ENCODE measurements around the gene SETD1A.

SETD1A gene

GRCh38 chr16:30991052-30991451 lies 33.5 kb downstream of the SETD1A start:
- no peaks in the 10 kb centered on the region for H3K9me3 ChIP-seq
- no peaks in the 10 kb centered on the region for H3K27me3 ChIP-seq
- peaks cover 7% of the 10 kb centered on the region; the same call in 1 of the 2 replicates for H3K4me1 ChIP-seq
- H3K4me3 ChIP-seq (ENCODE audit: low read depth, low read length), result no peak overlapping the region
- TF ChIP-seq, protein P1, sequence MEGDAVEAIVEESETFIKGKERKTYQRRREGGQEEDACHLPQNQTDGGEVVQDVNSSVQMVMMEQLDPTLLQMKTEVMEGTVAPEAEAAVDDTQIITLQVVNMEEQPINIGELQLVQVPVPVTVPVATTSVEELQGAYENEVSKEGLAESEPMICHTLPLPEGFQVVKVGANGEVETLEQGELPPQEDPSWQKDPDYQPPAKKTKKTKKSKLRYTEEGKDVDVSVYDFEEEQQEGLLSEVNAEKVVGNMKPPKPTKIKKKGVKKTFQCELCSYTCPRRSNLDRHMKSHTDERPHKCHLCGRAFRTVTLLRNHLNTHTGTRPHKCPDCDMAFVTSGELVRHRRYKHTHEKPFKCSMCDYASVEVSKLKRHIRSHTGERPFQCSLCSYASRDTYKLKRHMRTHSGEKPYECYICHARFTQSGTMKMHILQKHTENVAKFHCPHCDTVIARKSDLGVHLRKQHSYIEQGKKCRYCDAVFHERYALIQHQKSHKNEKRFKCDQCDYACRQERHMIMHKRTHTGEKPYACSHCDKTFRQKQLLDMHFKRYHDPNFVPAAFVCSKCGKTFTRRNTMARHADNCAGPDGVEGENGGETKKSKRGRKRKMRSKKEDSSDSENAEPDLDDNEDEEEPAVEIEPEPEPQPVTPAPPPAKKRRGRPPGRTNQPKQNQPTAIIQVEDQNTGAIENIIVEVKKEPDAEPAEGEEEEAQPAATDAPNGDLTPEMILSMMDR (IDR thresholded peaks at IDR 0.05; ENCODE audit: low read depth, low read length), result no peak
- DNase-seq, result no peak
- H3K36me3 ChIP-seq, result no peaks in the 10 kb centered on the region

DNA sequence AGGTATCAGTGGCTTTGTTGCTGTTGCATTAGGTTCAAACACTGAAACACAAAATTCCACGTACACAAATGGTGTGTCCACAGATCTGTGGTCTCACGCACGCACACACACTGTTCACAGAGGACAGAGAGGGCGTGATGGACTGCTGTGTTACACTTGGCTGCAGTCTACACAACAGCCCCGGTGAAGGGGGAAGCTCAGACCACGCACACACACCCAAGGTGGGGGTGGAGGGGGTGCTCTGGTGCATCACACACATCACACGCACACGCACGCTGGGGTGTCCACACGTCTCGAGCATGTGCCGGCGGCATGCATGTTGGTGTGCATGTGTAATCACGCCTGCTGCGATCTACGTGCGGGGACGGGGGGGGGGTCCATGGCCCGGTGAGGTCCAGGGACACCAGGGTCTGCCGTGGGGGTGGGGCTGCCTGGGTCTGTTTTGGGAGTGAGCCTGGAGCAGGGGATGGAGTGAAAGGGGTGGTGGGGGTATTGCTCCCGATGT lies 34.8 kb downstream of the SETD1A start:
- Histone ChIP-seq H3K4me1 (peaks cover 7% of the 10 kb centered on the region; the same call in 1 of the 2 replicates), H3K4me3 (ENCODE audit: low read depth, low read length) (no peak overlapping the region), H3K9me3 (no peaks in the 10 kb centered on the region), H3K27me3 (no peaks in the 10 kb centered on the region), H3K36me3 (no peaks in the 10 kb centered on the region)
- no peak for DNase-seq
- TF ChIP-seq, protein P1 (IDR thresholded peaks at IDR 0.05; ENCODE audit: low read depth, low read length), result no peak

DNA sequence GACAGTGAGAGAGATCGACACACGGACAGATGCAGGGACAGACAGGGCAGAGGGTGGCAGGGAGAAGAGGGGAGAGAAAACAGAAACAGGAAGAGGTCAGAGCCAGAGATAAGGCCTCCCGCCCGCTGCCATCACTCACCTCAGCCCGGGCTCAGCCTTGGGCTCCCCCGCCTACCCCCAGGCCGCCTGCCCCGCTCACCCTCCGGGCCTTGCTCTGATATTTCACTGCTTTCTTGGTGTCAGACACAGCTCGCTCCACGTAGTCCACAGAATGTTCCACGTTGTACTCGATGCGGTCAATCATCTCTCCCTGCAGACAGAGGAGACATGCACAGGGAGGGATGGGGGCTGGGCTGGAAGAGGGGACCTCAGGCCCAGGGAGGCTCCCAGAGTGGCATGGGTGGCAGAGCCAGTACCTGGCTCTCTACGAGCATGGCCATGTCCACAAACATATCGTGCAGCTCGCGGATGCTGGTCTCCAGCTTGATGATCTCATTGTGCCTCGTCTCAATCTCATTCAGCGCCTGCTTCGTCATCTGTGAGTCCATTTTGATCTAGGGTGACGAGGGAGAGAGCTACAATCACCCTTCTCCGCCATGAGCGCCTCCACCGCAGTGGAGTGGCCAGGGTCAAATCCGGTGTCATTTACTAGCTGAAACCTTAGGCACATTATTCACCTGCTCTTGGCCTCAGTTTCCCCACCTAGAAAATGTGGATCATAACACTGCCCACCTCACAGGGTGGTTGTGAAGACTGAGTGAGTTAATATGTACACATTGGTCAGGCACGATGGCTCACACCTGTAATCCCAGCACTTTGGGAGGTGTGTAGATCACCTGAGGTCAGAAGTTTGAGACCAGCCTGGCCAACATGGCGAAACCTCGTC lies 35.6 kb downstream of the SETD1A start:
- no peaks in the 10 kb centered on the region for H3K36me3 ChIP-seq
- DNase-seq, result no peak
- H3K4me1 ChIP-seq, result peaks cover 7% of the 10 kb centered on the region; the same call in 1 of the 2 replicates
- no peak overlapping the region for H3K4me3 ChIP-seq (ENCODE audit: low read depth, low read length)
- H3K27me3 ChIP-seq, result no peaks in the 10 kb centered on the region
- H3K9me3 ChIP-seq, result no peaks in the 10 kb centered on the region
- TF ChIP-seq, protein P1 (IDR thresholded peaks at IDR 0.05; ENCODE audit: low read depth, low read length), result no peak

DNA sequence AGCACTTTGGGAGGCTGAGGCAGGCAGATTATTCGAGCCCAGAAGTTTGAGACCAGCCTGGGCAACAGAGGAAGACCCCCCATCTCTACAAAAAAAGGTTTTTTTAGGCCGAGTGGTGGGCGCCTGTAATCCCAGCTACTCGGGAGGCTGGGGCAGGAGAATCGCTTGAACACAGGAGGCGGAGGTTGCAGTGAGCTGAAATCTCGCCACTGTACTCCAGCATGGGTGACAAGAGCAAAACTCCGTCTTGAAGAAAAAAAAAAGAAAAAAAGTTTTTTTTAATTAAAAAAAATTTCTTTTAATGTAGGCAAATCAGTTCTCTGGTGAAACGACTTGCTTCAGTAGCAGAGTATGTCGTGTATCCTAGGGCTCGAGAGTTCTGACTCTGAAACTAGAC lies 38.4 kb downstream of the SETD1A start:
- peaks cover 7% of the 10 kb centered on the region; the same call in 1 of the 2 replicates for H3K4me1 ChIP-seq
- no peaks in the 10 kb centered on the region for H3K9me3 ChIP-seq
- no peak overlapping the region for H3K4me3 ChIP-seq (ENCODE audit: low read depth, low read length)
- no peak for DNase-seq
- TF ChIP-seq, protein P1 (IDR thresholded peaks at IDR 0.05; ENCODE audit: low read depth, low read length), result no peak
- no peaks in the 10 kb centered on the region for H3K27me3 ChIP-seq
- H3K36me3 ChIP-seq, result no peaks in the 10 kb centered on the region

- H3K4me1 ChIP-seq, result peaks cover 7% of the 10 kb centered on the region; the same call in 1 of the 2 replicates
- no peaks in the 10 kb centered on the region for H3K27me3 ChIP-seq
- no peak for DNase-seq
- TF ChIP-seq, protein P1 (IDR thresholded peaks at IDR 0.05; ENCODE audit: low read depth, low read length), result no peak
- peak overlapping the region; percentile 55 for H3K4me3 ChIP-seq (ENCODE audit: low read depth, low read length)
- no peaks in the 10 kb centered on the region for H3K9me3 ChIP-seq
- no peaks in the 10 kb centered on the region for H3K36me3 ChIP-seq
These were observed 38.9 kb downstream of the SETD1A start for GRCh38 chr16:30996324-30996984.
